ENCODE data around the gene NKG7.

NKG7 gene

GRCh38 chr19:51346742-51347141 is 25.7 kb downstream of the NKG7 start:
- FAIRE-seq, result no peak
- DNase-seq (ENCODE audit: insufficient read length, low spot score), result no peak
- TF ChIP-seq CTCF (IDR thresholded peaks at IDR 0.05; ENCODE audit: insufficient read depth, missing control alignments), result no peak

- no peak for TF ChIP-seq CTCF (IDR thresholded peaks at IDR 0.05; ENCODE audit: insufficient read depth, missing control alignments)
- FAIRE-seq (no peak), DNase-seq (ENCODE audit: insufficient read length, low spot score) (no peak)
These were observed 27.3 kb downstream of the NKG7 start for GRCh38 chr19:51345076-51345620.

- no peak for FAIRE-seq
- no peak for TF ChIP-seq CTCF (IDR thresholded peaks at IDR 0.05; ENCODE audit: insufficient read depth, missing control alignments)
- no peak for DNase-seq (ENCODE audit: insufficient read length, low spot score)
These were observed 29.6 kb downstream of the NKG7 start for GRCh38 chr19:51342631-51343569.

- no peak for DNase-seq (ENCODE audit: insufficient read length, low spot score)
- no peak for FAIRE-seq
- no peak for TF ChIP-seq CTCF (IDR thresholded peaks at IDR 0.05; ENCODE audit: insufficient read depth, missing control alignments)
These were observed 30.4 kb downstream of the NKG7 start, which contains the start of gene VSIG10L for GRCh38 chr19:51341976-51342580. TSS of gene VSIG10L (minus strand) at chr19:51342139. CDS start at chr19:51342124, 15 bp downstream.

- no peak for DNase-seq (ENCODE audit: insufficient read length, low spot score)
- FAIRE-seq, result no peak
- no peak for TF ChIP-seq CTCF (IDR thresholded peaks at IDR 0.05; ENCODE audit: insufficient read depth, missing control alignments)
These were observed 31.4 kb downstream of the NKG7 start for GRCh38 chr19:51341066-51341465.

- peak; percentile 20 for TF ChIP-seq CTCF (IDR thresholded peaks at IDR 0.05; ENCODE audit: insufficient read depth, missing control alignments)
- FAIRE-seq (no peak), DNase-seq (ENCODE audit: insufficient read length, low spot score) (peak; percentile 90)
These were observed 32.5 kb downstream of the NKG7 start for GRCh38 chr19:51339687-51340656.

Measured in D721Med (cell line).